ENCODE data around the gene PFKM.
A peak's percentile ranks its signal among the peaks of the same experiment; 100 is the strongest.
"Not testable (repeated sequence)": the region's sequence is repeated elsewhere in the genome, so short reads cannot be mapped to it uniquely, and the experiment has no call there.

The PFKM gene

DNA sequence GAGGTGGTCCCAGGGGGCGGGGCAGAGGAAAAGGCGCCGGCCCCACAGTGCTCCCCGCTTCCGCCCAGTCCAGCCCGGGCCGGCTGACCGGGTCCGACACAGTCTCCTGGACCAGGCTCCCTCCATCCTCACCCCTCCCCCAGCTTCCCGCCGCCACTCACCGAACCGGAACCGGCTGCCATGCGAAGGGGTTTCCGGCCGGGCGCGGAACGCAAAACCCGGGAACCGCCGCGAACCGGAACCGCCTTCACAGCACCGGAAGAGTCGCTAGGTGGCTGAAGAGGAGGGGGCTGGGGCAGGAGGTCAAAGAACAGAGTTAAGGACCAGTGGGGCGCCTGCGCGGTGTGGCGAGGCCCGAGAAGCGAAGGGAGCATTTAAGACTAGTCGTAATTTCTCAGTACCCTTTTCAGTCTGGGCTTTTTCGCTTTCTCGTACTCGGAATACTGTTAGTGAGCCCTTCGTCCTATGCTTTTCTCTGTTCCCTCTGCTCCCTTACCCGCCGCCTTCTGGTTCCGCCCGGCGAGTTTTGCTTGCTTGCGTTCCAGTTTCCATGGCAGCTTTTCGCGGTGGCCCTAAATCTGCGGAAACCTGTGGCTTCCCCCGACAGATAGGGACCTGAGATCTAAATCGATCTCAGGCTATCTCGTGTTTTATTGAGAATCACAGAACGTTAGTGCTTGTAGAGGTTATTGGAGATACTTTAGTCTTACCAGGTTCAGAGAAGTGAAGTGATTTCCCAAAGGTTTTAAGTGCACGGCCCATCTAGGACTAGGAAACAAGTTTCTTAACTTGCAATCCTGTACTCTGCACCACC, 13.1 kb upstream of the PFKM start, which contains the start of gene SENP1:
Gene SENP1 (minus strand): TSS at position 213 of the 814 bp plus-strand sequence. CDS start 4,607 bp downstream, outside the sequence.
- no peaks in the 10 kb centered on the region for H3K36me3 Mint-ChIP-seq (ENCODE audit: low read depth)
- H3K4me3 Mint-ChIP-seq, result peak within 1 kb of the TSS; percentile 90 to 95 (median 92)
- H3K27ac Mint-ChIP-seq, result peak within 1 kb of the TSS; percentile 97 to 99 (median 99)
- TF ChIP-seq, protein P1, sequence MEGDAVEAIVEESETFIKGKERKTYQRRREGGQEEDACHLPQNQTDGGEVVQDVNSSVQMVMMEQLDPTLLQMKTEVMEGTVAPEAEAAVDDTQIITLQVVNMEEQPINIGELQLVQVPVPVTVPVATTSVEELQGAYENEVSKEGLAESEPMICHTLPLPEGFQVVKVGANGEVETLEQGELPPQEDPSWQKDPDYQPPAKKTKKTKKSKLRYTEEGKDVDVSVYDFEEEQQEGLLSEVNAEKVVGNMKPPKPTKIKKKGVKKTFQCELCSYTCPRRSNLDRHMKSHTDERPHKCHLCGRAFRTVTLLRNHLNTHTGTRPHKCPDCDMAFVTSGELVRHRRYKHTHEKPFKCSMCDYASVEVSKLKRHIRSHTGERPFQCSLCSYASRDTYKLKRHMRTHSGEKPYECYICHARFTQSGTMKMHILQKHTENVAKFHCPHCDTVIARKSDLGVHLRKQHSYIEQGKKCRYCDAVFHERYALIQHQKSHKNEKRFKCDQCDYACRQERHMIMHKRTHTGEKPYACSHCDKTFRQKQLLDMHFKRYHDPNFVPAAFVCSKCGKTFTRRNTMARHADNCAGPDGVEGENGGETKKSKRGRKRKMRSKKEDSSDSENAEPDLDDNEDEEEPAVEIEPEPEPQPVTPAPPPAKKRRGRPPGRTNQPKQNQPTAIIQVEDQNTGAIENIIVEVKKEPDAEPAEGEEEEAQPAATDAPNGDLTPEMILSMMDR (IDR thresholded peaks at IDR 0.05; ENCODE audit: unreplicated experiment in 3 of 3), result peak; percentile 14 to 23 (median 14)
- H3K27me3 Mint-ChIP-seq (ENCODE audit: low read depth), result peaks cover 4% of the 10 kb centered on the region
- peaks cover 29% of the 10 kb centered on the region for H3K4me1 Mint-ChIP-seq
- H3K9me3 Mint-ChIP-seq, result no peaks in the 10 kb centered on the region

DNA sequence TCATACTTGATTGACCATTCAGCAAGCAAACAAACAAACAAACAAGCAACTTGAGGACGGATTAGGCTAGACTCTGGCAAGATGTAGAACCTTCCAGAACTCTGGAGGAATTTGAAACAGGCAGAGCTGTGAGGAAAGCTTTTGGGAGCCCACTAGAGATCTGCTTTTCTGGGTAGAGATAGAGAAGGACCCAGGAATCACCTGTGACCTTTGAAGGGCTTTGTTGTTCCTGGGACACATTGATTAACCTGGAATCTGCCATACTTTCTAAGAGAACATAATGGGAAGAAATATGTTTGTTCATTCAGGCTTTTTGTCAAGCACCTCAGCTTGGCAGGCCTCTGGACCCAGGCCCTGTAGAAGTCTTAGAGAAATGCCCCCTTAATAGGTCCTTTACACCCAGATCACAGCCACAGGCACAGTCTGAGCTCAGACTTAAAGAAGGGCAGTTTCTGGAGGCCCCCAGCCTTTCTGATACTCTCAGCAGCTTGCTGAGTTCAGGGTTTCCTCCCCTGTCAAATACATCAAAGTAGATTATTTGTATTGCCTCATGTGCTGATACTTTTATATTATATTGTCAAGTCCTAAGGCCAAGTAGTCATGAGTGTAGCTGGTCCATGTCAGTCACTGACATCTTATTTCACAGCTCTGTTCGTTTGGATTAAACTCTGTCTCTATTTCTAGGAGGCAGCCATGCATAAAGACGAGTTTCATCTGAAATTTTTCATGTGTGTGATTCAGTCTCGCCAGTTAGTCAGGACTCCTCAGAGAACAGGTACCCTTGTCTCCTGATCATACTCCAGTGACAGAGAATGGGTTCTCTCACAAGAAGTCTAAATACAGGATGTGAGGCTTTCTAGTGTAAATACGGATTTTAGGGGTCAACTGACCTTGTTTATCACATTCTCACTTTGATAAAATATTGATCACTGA, 12.2 kb upstream of the PFKM start:
- Mint-ChIP-seq H3K36me3 (ENCODE audit: low read depth) (no peaks in the 10 kb centered on the region), H3K27me3 (ENCODE audit: low read depth) (peaks cover 4% of the 10 kb centered on the region), H3K27ac (peak overlapping the region; percentile 97 to 99 (median 99)), H3K4me1 (peaks cover 29% of the 10 kb centered on the region), H3K9me3 (no peaks in the 10 kb centered on the region), H3K4me3 (peak overlapping the region; percentile 90 to 95 (median 92))
- TF ChIP-seq, protein P1 (IDR thresholded peaks at IDR 0.05; ENCODE audit: unreplicated experiment in 3 of 3), result no peak

DNA sequence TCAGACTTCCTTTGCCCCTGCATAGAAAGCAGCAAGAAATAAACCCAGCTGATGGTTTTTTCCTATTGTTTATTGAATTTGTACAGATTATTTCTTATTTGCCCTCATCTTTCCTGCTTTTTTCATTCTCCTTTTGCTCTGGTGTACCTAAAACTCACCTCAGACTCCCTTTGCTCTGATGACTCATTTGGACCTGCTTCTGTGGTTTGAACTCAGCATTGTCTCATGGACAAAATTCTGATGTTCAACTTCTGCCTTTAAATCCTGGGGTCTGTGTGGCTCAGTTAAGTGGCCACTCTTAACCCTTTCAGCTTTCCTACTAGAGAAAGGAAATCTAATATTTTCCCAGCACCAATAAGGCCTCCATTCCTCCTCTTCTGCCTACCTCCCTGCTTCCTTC, 9.7 kb upstream of the PFKM start:
- Mint-ChIP-seq H3K4me3 (peak overlapping the region in 1 of 3 experiments; percentile 22), H3K36me3 (ENCODE audit: low read depth) (no peaks in the 10 kb centered on the region), H3K9me3 (no peaks in the 10 kb centered on the region), H3K27me3 (ENCODE audit: low read depth) (peaks cover 14% of the 10 kb centered on the region), H3K27ac (no peak overlapping the region), H3K4me1 (peaks cover 16% of the 10 kb centered on the region)
- TF ChIP-seq, protein P1 (IDR thresholded peaks at IDR 0.05; ENCODE audit: unreplicated experiment in 3 of 3), result no peak

DNA sequence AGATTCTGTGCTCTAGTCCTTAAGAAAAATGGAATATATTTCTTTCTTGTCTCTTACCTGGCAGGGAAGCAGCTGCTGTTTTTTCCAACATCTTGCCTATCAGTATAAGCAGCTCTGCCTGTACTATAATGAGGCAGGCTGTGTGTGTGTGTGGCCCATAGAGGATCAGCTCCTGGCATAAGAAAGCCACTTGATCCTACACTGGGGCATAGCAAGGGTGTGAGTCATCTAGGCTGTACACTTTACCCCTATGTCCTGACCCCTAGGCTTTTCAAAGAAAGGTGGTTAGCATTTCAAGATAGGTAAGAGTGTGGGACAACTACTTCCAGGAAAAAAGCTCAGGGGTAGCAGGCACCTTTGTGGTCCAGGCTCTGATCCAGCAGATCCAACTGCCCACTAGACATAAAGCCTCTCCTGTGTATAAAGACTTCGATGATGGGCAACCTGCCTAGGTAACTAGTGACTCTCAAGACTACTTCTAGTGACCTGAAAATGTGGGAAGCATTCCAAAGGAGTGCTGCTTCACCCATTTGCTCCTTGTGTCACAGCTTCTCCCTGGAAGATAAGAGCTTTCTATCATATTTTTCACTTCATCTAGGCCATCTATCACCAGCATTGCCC, 8.4 kb upstream of the PFKM start:
- peaks cover 17% of the 10 kb centered on the region for H3K27me3 Mint-ChIP-seq (ENCODE audit: low read depth)
- no peaks in the 10 kb centered on the region for H3K9me3 Mint-ChIP-seq
- TF ChIP-seq, protein P1 (IDR thresholded peaks at IDR 0.05; ENCODE audit: unreplicated experiment in 3 of 3), result no peak
- H3K36me3 Mint-ChIP-seq (ENCODE audit: low read depth), result no peaks in the 10 kb centered on the region
- H3K27ac Mint-ChIP-seq, result no peak overlapping the region
- no peak overlapping the region for H3K4me3 Mint-ChIP-seq
- peaks cover 8% of the 10 kb centered on the region for H3K4me1 Mint-ChIP-seq

DNA sequence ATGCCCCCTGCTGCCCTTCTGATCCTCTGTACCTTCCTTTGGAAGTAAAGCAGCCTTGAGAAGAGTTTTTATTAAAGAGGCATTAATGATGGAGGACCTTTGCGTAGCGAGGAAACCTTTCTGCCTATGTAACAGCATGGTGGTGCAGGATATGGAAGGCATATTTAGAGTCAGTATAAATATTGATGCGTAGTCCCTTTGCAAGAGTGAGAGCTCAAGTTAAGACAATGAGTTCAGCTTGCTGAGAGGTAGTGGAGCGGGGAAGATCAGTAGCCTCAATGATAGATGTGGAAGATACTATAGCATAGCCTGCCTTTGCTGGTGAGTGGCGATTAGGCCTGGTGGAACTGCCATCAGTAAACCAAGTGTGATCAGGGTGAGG, 7.9 kb upstream of the PFKM start:
- not testable (repeated sequence) for H3K36me3 Mint-ChIP-seq (ENCODE audit: low read depth); H3K4me3 Mint-ChIP-seq; H3K9me3 Mint-ChIP-seq; H3K4me1 Mint-ChIP-seq; H3K27ac Mint-ChIP-seq
- H3K27me3 Mint-ChIP-seq (ENCODE audit: low read depth), result peaks cover 17% of the 10 kb centered on the region

DNA sequence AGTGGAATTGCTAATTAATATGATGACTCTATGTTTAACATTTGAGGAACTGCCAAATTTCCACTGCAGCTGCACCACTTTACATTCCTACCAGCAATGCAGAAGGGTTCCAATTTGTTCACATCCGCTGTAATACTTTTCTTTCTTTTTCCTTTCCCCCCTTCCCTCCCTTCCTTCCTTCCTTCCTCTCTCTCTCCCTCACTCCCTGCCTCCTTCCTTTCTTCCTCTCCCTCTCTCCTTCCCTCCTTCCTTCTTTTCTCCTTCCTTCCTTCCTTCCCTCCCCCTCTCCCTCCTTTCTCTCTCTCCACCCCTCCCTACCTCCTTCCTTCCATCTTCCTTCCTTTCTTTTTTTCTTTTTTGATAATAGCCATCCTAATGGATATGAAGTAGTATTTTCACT, 3.2 kb upstream of the PFKM start:
- Mint-ChIP-seq H3K36me3 (ENCODE audit: low read depth) (no peaks in the 10 kb centered on the region), H3K27me3 (ENCODE audit: low read depth) (peaks cover 13% of the 10 kb centered on the region), H3K27ac (no peak overlapping the region), H3K4me1 (peaks cover 21% of the 10 kb centered on the region), H3K4me3 (no peak overlapping the region), H3K9me3 (no peaks in the 10 kb centered on the region)
- TF ChIP-seq, protein P1 (IDR thresholded peaks at IDR 0.05; ENCODE audit: unreplicated experiment in 3 of 3), result no peak
